ENCODE results near the gene ZMYND8. TPM values are rescaled to one million over a fixed set of nuclear protein-coding genes. Genes with fewer than 3 reads are reported as not detected.
A peak's percentile ranks its signal among the peaks of the same experiment; 100 is the strongest.
"Not testable (repeated sequence)": the region's sequence is repeated elsewhere in the genome, so short reads cannot be mapped to it uniquely, and the experiment has no call there.

Gene ZMYND8
- total RNA-seq, 1 donor from 2014 or later: 109 TPM

- no peak overlapping the region for H3K27ac Mint-ChIP-seq (ENCODE audit: unreplicated experiment)
- H3K4me3 Mint-ChIP-seq (ENCODE audit: unreplicated experiment): peak overlapping the region; percentile 67
- no peak for DNase-seq (ENCODE audit: low spot score)
- no peak for TF ChIP-seq CTCF (IDR thresholded peaks at IDR 0.05; ENCODE audit: unreplicated experiment)
- H3K4me1 Mint-ChIP-seq (ENCODE audit: unreplicated experiment): no peaks in the 10 kb centered on the region
- no peaks in the 10 kb centered on the region for H3K9me3 Mint-ChIP-seq (ENCODE audit: unreplicated experiment)
- H3K27me3 Mint-ChIP-seq (ENCODE audit: unreplicated experiment): peaks cover 7% of the 10 kb centered on the region
- H3K36me3 Mint-ChIP-seq (ENCODE audit: low read depth, unreplicated experiment): peaks cover 33% of the 10 kb centered on the region
Observed at GRCh38 chr20:47266847-47267515, 89.5 kb downstream of the ZMYND8 start.

- TF ChIP-seq CTCF (IDR thresholded peaks at IDR 0.05; ENCODE audit: unreplicated experiment): no peak
- Mint-ChIP-seq H3K4me1 (ENCODE audit: unreplicated experiment) (no peaks in the 10 kb centered on the region), H3K9me3 (ENCODE audit: unreplicated experiment) (no peaks in the 10 kb centered on the region), H3K27ac (ENCODE audit: unreplicated experiment) (no peak overlapping the region), H3K27me3 (ENCODE audit: unreplicated experiment) (peaks cover 11% of the 10 kb centered on the region), H3K36me3 (ENCODE audit: low read depth, unreplicated experiment) (peaks cover 41% of the 10 kb centered on the region), H3K4me3 (ENCODE audit: unreplicated experiment) (no peak overlapping the region)
- no peak for DNase-seq (ENCODE audit: low spot score)
Observed at GRCh38 chr20:47265984-47266383, 90.5 kb downstream of the ZMYND8 start.

- no peak for DNase-seq (ENCODE audit: low spot score)
- Mint-ChIP-seq H3K4me3 (ENCODE audit: unreplicated experiment) (no peak overlapping the region), H3K4me1 (ENCODE audit: unreplicated experiment) (peaks cover 5% of the 10 kb centered on the region), H3K27me3 (ENCODE audit: unreplicated experiment) (peaks cover 13% of the 10 kb centered on the region), H3K9me3 (ENCODE audit: unreplicated experiment) (no peaks in the 10 kb centered on the region), H3K27ac (ENCODE audit: unreplicated experiment) (no peak overlapping the region), H3K36me3 (ENCODE audit: low read depth, unreplicated experiment) (peaks cover 47% of the 10 kb centered on the region)
- no peak for TF ChIP-seq CTCF (IDR thresholded peaks at IDR 0.05; ENCODE audit: unreplicated experiment)
Observed at GRCh38 chr20:47265214-47265613, 91.3 kb downstream of the ZMYND8 start.

- peaks cover 55% of the 10 kb centered on the region for H3K36me3 Mint-ChIP-seq (ENCODE audit: low read depth, unreplicated experiment)
Observed at GRCh38 chr20:47264137-47264769, 92.2 kb downstream of the ZMYND8 start.

DNA sequence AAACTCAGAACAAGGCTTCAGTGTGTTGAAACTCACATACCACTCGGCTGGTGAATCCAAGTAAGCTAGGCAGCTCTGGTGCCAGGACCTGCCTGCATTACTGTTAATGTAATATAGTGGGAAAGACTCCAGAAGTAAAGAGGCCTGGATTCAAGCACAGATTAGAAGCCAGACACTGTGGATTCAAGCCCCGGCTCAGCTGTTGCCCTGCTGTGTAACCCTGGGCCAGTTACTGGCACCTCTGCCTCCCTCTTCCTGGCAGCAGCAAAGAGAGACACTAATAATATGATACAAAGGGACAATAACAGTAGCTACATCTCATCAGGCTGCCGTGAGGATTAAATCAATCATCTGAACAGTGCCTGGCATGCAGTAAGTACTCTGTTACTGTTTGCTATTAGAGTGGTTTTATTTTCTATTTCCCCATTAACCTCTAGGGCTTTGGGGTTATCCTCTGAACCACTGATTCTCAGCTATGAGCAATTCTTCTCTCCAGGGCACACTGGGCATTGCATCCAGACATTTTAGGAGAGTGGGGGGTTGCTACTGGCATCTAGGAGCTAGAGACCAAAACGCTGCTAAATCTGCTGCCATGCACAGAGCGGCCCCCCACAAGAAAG, 92.9 kb downstream of the ZMYND8 start:
- H3K27ac Mint-ChIP-seq (ENCODE audit: unreplicated experiment): no peak overlapping the region
- no peak for DNase-seq (ENCODE audit: low spot score)
- no peak overlapping the region for H3K4me3 Mint-ChIP-seq (ENCODE audit: unreplicated experiment)
- TF ChIP-seq CTCF (IDR thresholded peaks at IDR 0.05; ENCODE audit: unreplicated experiment): no peak
- peaks cover 20% of the 10 kb centered on the region for H3K4me1 Mint-ChIP-seq (ENCODE audit: unreplicated experiment)
- H3K9me3 Mint-ChIP-seq (ENCODE audit: unreplicated experiment): no peaks in the 10 kb centered on the region
- H3K36me3 Mint-ChIP-seq (ENCODE audit: low read depth, unreplicated experiment): peaks cover 59% of the 10 kb centered on the region
- H3K27me3 Mint-ChIP-seq (ENCODE audit: unreplicated experiment): peaks cover 18% of the 10 kb centered on the region

More at GRCh38 chr20:47264137-47264769, 92.2 kb downstream of the ZMYND8 start:
- Mint-ChIP-seq H3K4me1 (ENCODE audit: unreplicated experiment) (peaks cover 13% of the 10 kb centered on the region), H3K27me3 (ENCODE audit: unreplicated experiment) (peaks cover 16% of the 10 kb centered on the region)
- DNase-seq (ENCODE audit: low spot score); H3K4me3 Mint-ChIP-seq (ENCODE audit: unreplicated experiment); H3K27ac Mint-ChIP-seq (ENCODE audit: unreplicated experiment); H3K9me3 Mint-ChIP-seq (ENCODE audit: unreplicated experiment): not testable (repeated sequence)
